ENCODE measurements around the gene FKBP6.

- no peak for TF ChIP-seq CTCF (IDR thresholded peaks at IDR 0.05; ENCODE audit: insufficient read depth, low read length, poor library complexity, severe bottlenecking)
- TF ChIP-seq EZH2phosphoT487 (conservative IDR thresholded peaks at IDR 0.05; ENCODE audit: low read length) = no peak
Measured at GRCh38 chr7:73391396-73391795, 63.4 kb downstream of the FKBP6 start.

Data from SU-DHL-6 (cell line).